Tibial nerve (tissue), 3 donors: ENCODE results near the gene KSR1.

ENCODE experiments used
- POLR2A ChIP-seq, 2 donors: fragments of 450-650 bp; IDR thresholded peaks; one replicate each; pipeline ENCODE4 v1.6.1; 2017; ENCODE audit warnings: antibody characterized with exemption in 2 of 2, mild to moderate bottlenecking in 2 of 2, moderate library complexity in 2 of 2
- TF ChIP-seq, protein P1 (sequence below), 5 experiments: fragments of 200-600 bp in 3 of 5; fragments of 450-650 bp in 2 of 5; sonication (generic) in 3 of 5; IDR thresholded peaks; one replicate each; pipeline ENCODE4 v1.5.1; 2016 to 2019; ENCODE audit warnings: antibody characterized with exemption in 5 of 5, mild to moderate bottlenecking in 3 of 5, moderate library complexity in 2 of 5

GRCh38 chr17:27449988-27450387 is 6.3 kb upstream of the KSR1 start:
- TF ChIP-seq, protein P1, sequence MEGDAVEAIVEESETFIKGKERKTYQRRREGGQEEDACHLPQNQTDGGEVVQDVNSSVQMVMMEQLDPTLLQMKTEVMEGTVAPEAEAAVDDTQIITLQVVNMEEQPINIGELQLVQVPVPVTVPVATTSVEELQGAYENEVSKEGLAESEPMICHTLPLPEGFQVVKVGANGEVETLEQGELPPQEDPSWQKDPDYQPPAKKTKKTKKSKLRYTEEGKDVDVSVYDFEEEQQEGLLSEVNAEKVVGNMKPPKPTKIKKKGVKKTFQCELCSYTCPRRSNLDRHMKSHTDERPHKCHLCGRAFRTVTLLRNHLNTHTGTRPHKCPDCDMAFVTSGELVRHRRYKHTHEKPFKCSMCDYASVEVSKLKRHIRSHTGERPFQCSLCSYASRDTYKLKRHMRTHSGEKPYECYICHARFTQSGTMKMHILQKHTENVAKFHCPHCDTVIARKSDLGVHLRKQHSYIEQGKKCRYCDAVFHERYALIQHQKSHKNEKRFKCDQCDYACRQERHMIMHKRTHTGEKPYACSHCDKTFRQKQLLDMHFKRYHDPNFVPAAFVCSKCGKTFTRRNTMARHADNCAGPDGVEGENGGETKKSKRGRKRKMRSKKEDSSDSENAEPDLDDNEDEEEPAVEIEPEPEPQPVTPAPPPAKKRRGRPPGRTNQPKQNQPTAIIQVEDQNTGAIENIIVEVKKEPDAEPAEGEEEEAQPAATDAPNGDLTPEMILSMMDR (IDR thresholded peaks at IDR 0.05), result no peak
- TF ChIP-seq POLR2A (IDR thresholded peaks at IDR 0.05), result no peak
